Transverse colon (tissue), 3 donors: Measurements from ENCODE around the gene TBX6.

Experiments
- POLR2A ChIP-seq: fragments of 450-650 bp; IDR thresholded peaks from one replicate; pipeline ENCODE4 v1.6.1; 2016; ENCODE audit warnings: antibody characterized with exemption, mild to moderate bottlenecking, moderate library complexity
- POLR2AphosphoS5 ChIP-seq, 3 donors: sonication (generic); formaldehyde crosslinking; IDR thresholded peaks; one replicate each; pipeline ENCODE4 v1.6.1; 2016; ENCODE audit warnings: antibody characterized with exemption in 3 of 3

DNA sequence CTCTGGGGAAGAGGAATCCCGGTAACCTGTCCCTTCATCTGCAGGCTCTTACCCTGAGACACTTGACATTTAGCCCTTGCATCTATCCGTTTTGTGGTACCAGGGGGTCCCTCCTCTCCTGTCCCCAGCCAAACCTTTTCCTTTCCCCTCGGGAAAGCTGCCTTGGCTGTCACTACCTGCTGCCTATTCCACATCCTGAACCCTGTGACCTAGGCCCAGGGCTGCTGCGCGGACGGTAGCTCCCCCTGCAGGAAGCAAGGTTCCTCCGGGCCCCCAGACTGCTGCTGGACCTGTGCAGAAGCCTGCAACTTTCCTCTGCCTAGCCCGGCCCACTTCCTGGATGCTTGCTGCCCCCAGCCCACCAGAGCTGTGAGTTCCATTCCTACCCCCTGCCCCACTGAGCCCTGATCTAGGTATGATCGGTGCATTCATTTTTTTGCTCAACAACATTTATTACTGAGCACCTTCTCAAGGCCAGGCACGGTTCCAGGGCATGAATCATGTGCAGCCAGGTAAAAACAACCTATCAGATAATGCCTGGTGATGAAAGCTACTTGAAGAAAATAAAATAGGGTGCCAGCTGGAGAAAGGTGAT lies 36.7 kb downstream of the TBX6 start:
- TF ChIP-seq POLR2A (no peak), POLR2AphosphoS5 (IDR thresholded peaks at IDR 0.05) (no peak)
